ENCODE results near the gene TMEM184C.
A peak's percentile ranks its signal among the peaks of the same experiment; 100 is the strongest.

The TMEM184C gene

DNA sequence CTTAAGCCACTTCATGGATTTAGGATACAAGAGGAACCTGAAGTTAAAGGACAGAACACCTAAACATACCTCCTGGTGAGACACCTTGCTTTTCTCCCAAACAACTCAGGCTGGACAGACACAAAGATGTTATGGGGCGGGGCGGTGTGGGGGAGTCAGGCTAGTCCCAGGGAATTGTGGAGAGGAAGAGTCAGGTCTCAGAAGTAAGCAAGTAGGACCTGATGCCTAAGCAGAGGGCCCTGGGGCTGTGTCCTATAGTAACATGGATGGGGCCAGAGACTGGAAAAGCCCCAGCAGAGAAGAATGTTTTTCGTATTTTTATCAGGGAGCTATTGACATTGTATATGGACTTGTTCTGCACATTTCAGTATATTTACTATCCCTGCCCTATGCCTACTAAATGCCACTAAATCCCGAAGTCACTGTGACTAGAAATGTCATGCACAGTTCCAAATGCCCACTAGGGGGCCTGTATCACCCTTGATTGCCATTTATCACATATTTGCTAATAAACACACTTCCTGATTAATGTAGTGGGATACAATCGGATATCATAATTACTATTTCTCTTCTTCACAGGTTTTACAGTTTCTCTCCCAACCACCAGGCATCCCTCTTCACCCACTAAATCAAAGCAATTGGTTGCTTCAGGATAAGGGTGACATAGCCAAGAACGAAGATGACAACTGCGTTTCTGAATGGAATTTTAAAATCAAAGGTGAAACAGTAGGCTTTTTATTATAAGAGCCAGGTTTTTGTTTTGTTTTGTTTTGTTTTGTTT lies 90.9 kb downstream of the TMEM184C start:
- peak; percentile 82 for ATAC-seq
- TF ChIP-seq BACH2 (CRISPR knock-in tag; IDR thresholded peaks at IDR 0.05; ENCODE audit: borderline replicate concordance) (no peak), ZFP30 (CRISPR knock-in tag; IDR thresholded peaks at IDR 0.05) (no peak), PPARA (CRISPR knock-in tag; IDR thresholded peaks at IDR 0.05; ENCODE audit: borderline replicate concordance) (no peak), TOX (CRISPR knock-in tag; IDR thresholded peaks at IDR 0.05; ENCODE audit: borderline replicate concordance) (no peak), OSR1 (CRISPR knock-in tag; IDR thresholded peaks at IDR 0.05) (no peak), TCF4 (CRISPR knock-in tag; IDR thresholded peaks at IDR 0.05; ENCODE audit: borderline replicate concordance) (no peak), GLIS3 (CRISPR knock-in tag; IDR thresholded peaks at IDR 0.05) (no peak), ESRRG (CRISPR knock-in tag; IDR thresholded peaks at IDR 0.05) (no peak), ZFP3 (CRISPR knock-in tag; IDR thresholded peaks at IDR 0.05) (no peak), RARB (CRISPR knock-in tag; IDR thresholded peaks at IDR 0.05) (no peak), SNAI2 (CRISPR knock-in tag; IDR thresholded peaks at IDR 0.05) (no peak)
- TF ChIP-seq, protein P1, sequence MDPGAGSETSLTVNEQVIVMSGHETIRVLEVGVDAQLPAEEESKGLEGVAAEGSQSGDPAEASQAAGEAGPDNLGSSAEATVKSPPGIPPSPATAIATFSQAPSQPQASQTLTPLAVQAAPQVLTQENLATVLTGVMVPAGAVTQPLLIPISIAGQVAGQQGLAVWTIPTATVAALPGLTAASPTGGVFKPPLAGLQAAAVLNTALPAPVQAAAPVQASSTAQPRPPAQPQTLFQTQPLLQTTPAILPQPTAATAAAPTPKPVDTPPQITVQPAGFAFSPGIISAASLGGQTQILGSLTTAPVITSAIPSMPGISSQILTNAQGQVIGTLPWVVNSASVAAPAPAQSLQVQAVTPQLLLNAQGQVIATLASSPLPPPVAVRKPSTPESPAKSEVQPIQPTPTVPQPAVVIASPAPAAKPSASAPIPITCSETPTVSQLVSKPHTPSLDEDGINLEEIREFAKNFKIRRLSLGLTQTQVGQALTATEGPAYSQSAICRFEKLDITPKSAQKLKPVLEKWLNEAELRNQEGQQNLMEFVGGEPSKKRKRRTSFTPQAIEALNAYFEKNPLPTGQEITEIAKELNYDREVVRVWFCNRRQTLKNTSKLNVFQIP (CRISPR knock-in tag; IDR thresholded peaks at IDR 0.05; ENCODE audit: borderline replicate concordance, low read depth) = no peak

GRCh38 chr4:147709999-147710398 lies 92.8 kb downstream of the TMEM184C start:
- TF ChIP-seq OSR1 (CRISPR knock-in tag; IDR thresholded peaks at IDR 0.05) (no peak), ZC3H10 (CRISPR knock-in tag; IDR thresholded peaks at IDR 0.05) (no peak), ZNF565 (CRISPR knock-in tag; conservative IDR thresholded peaks at IDR 0.05; ENCODE audit: low read depth) (no peak), ZFP30 (CRISPR knock-in tag; IDR thresholded peaks at IDR 0.05) (no peak), GLIS3 (CRISPR knock-in tag; IDR thresholded peaks at IDR 0.05) (no peak), ZFP3 (CRISPR knock-in tag; IDR thresholded peaks at IDR 0.05) (no peak), ISL1 (CRISPR knock-in tag; IDR thresholded peaks at IDR 0.05) (no peak), RARB (CRISPR knock-in tag; IDR thresholded peaks at IDR 0.05) (no peak), ESRRG (CRISPR knock-in tag; IDR thresholded peaks at IDR 0.05) (no peak), TOX (CRISPR knock-in tag; IDR thresholded peaks at IDR 0.05; ENCODE audit: borderline replicate concordance) (no peak), BACH2 (CRISPR knock-in tag; IDR thresholded peaks at IDR 0.05; ENCODE audit: borderline replicate concordance) (no peak), ZNF8 (CRISPR knock-in tag; IDR thresholded peaks at IDR 0.05) (no peak), SNAI2 (CRISPR knock-in tag; IDR thresholded peaks at IDR 0.05) (no peak), ZNF70 (CRISPR knock-in tag; IDR thresholded peaks at IDR 0.05) (no peak), CSDC2 (CRISPR knock-in tag; IDR thresholded peaks at IDR 0.05) (no peak)
- TF ChIP-seq, protein P2, sequence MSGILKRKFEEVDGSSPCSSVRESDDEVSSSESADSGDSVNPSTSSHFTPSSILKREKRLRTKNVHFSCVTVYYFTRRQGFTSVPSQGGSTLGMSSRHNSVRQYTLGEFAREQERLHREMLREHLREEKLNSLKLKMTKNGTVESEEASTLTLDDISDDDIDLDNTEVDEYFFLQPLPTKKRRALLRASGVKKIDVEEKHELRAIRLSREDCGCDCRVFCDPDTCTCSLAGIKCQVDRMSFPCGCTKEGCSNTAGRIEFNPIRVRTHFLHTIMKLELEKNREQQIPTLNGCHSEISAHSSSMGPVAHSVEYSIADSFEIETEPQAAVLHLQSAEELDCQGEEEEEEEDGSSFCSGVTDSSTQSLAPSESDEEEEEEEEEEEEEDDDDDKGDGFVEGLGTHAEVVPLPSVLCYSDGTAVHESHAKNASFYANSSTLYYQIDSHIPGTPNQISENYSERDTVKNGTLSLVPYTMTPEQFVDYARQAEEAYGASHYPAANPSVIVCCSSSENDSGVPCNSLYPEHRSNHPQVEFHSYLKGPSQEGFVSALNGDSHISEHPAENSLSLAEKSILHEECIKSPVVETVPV (CRISPR knock-in tag; IDR thresholded peaks at IDR 0.05) = no peak
- TF ChIP-seq, protein P3, sequence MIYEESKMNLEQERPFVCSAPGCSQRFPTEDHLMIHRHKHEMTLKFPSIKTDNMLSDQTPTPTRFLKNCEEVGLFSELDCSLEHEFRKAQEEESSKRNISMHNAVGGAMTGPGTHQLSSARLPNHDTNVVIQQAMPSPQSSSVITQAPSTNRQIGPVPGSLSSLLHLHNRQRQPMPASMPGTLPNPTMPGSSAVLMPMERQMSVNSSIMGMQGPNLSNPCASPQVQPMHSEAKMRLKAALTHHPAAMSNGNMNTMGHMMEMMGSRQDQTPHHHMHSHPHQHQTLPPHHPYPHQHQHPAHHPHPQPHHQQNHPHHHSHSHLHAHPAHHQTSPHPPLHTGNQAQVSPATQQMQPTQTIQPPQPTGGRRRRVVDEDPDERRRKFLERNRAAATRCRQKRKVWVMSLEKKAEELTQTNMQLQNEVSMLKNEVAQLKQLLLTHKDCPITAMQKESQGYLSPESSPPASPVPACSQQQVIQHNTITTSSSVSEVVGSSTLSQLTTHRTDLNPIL (CRISPR knock-in tag; IDR thresholded peaks at IDR 0.05; ENCODE audit: low read depth) = no peak
- TF ChIP-seq, protein P1 (CRISPR knock-in tag; IDR thresholded peaks at IDR 0.05; ENCODE audit: borderline replicate concordance, low read depth) = no peak
- peak; percentile 57 for ATAC-seq

GRCh38 chr4:147714575-147715401 lies 97.6 kb downstream of the TMEM184C start:
- TF ChIP-seq ZNF8 (CRISPR knock-in tag; IDR thresholded peaks at IDR 0.05) (no peak), ISL1 (CRISPR knock-in tag; IDR thresholded peaks at IDR 0.05) (peak; percentile 65), ZNF565 (CRISPR knock-in tag; conservative IDR thresholded peaks at IDR 0.05; ENCODE audit: low read depth) (no peak)
- peak; percentile 89 for ATAC-seq

DNA sequence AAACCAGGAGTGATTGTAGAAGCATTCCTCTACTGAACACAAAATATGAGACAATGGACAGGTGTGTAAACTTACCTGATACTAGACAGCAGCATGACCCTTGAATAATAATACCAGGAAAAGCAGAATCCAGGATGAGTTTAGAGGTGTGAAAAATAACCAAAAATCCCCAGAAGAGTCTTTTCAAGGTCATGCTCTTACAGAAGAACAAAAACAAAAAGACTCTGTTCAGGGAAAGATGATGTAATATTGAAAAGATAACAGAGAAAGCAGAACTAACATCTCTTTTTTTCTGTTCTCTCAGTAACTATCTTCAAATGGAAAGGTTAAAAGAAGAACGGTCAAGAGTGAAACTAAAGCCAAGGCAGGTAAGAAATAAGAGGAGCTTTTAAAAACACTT lies 100.7 kb downstream of the TMEM184C start:
- no peak for ATAC-seq
- TF ChIP-seq ZFP30 (CRISPR knock-in tag; IDR thresholded peaks at IDR 0.05) (no peak), OSR1 (CRISPR knock-in tag; IDR thresholded peaks at IDR 0.05) (no peak), CSDC2 (CRISPR knock-in tag; IDR thresholded peaks at IDR 0.05) (no peak), SNAI2 (CRISPR knock-in tag; IDR thresholded peaks at IDR 0.05) (no peak), ZNF8 (CRISPR knock-in tag; IDR thresholded peaks at IDR 0.05) (no peak), ESRRG (CRISPR knock-in tag; IDR thresholded peaks at IDR 0.05) (no peak), ZNF70 (CRISPR knock-in tag; IDR thresholded peaks at IDR 0.05) (no peak), TOX (CRISPR knock-in tag; IDR thresholded peaks at IDR 0.05; ENCODE audit: borderline replicate concordance) (no peak), GLIS3 (CRISPR knock-in tag; IDR thresholded peaks at IDR 0.05) (no peak), BACH2 (CRISPR knock-in tag; IDR thresholded peaks at IDR 0.05; ENCODE audit: borderline replicate concordance) (no peak), ZC3H10 (CRISPR knock-in tag; IDR thresholded peaks at IDR 0.05) (no peak), TCF4 (CRISPR knock-in tag; IDR thresholded peaks at IDR 0.05; ENCODE audit: borderline replicate concordance) (no peak)
- TF ChIP-seq, protein P4, sequence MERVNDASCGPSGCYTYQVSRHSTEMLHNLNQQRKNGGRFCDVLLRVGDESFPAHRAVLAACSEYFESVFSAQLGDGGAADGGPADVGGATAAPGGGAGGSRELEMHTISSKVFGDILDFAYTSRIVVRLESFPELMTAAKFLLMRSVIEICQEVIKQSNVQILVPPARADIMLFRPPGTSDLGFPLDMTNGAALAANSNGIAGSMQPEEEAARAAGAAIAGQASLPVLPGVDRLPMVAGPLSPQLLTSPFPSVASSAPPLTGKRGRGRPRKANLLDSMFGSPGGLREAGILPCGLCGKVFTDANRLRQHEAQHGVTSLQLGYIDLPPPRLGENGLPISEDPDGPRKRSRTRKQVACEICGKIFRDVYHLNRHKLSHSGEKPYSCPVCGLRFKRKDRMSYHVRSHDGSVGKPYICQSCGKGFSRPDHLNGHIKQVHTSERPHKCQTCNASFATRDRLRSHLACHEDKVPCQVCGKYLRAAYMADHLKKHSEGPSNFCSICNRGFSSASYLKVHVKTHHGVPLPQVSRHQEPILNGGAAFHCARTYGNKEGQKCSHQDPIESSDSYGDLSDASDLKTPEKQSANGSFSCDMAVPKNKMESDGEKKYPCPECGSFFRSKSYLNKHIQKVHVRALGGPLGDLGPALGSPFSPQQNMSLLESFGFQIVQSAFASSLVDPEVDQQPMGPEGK (CRISPR knock-in tag; IDR thresholded peaks at IDR 0.05; ENCODE audit: borderline replicate concordance) = no peak
- TF ChIP-seq, protein P1 (CRISPR knock-in tag; IDR thresholded peaks at IDR 0.05; ENCODE audit: borderline replicate concordance, low read depth) = no peak
